Gastrocnemius medialis (tissue), 4 donors: ENCODE measurements around the gene CACNA1G. TPM values are rescaled to one million over a fixed set of nuclear protein-coding genes. Genes with fewer than 3 reads are reported as not detected.

Experiments used
- ATAC-seq, 2 donors: fragments of 150-250 bp; one replicate each; pipeline ENCODE4 v1.9.1; 2016
- DNase-seq, 2 donors: peaks; one replicate each; pipeline ENCODE4 v3.0.0-alpha.2; 2019
- H3K27ac ChIP-seq, 4 donors: fragments of 200-600 bp; sonication (generic); 1 replicate in 1 of 4; 2 replicates in 3 of 4; pipeline ENCODE4 v1.5.1; 2016 to 2018; ENCODE audit warnings: mild to moderate bottlenecking in 2 of 4, moderate library complexity in 1 of 4
- H3K27me3 ChIP-seq, 3 donors: fragments of 200-600 bp; sonication (generic) in 2 of 3; 1 replicate in 1 of 3; 2 replicates in 2 of 3; pipeline versions ENCODE4 v1.5.1 to v1.6.0; 2016 to 2019; ENCODE audit warnings: mild to moderate bottlenecking in 1 of 3, moderate library complexity in 1 of 3
- H3K36me3 ChIP-seq, 2 donors: fragments of 200-600 bp; sonication (generic) in 1 of 2; one replicate each; pipeline ENCODE4 v1.5.1; 2017 to 2018
- H3K4me1 ChIP-seq, 2 donors: fragments of 200-600 bp; sonication (generic) in 1 of 2; one replicate each; pipeline ENCODE4 v1.5.1; 2016 to 2017; ENCODE audit warnings: mild to moderate bottlenecking in 2 of 2
- H3K4me3 ChIP-seq, 4 donors: fragments of 200-600 bp; sonication (generic) in 3 of 4; 1 replicate in 1 of 4; 2 replicates in 3 of 4; pipeline ENCODE4 v1.5.1; 2016 to 2019; ENCODE audit warnings: mild to moderate bottlenecking in 2 of 4
- H3K9me3 ChIP-seq, 3 donors: fragments of 200-600 bp; sonication (generic) in 2 of 3; 1 replicate in 1 of 3; 2 replicates in 2 of 3; pipeline ENCODE4 v1.5.1; 2016 to 2019
- CTCF ChIP-seq, 5 experiments: fragments of 450-650 bp in 3 of 5; fragments of 200-600 bp in 2 of 5; sonication (generic) in 2 of 5; IDR thresholded peaks in 4 of 5; conservative IDR thresholded peaks in 1 of 5; 1 replicate in 4 of 5; 2 replicates in 1 of 5; pipeline ENCODE4 v1.5.1; 2016 to 2019; ENCODE audit warnings: antibody characterized with exemption in 5 of 5, mild to moderate bottlenecking in 3 of 5, moderate library complexity in 3 of 5
- POLR2A ChIP-seq, 2 donors: fragments of 450-650 bp; IDR thresholded peaks; one replicate each; pipeline ENCODE4 v1.6.1; 2017; ENCODE audit warnings: antibody characterized with exemption in 2 of 2, mild to moderate bottlenecking in 2 of 2, moderate library complexity in 2 of 2
- in situ Hi-C, 4 donors: fragments of 200-750 bp; cut with MboI; loops; one replicate each; pipeline versions ENCODE4 v1.15.0 to v1.8.0; 2017; ENCODE audit warnings: low sequenced_read_pairs in 4 of 4
- intact Hi-C: fragments of 100-400 bp; cut with DNase I; formaldehyde crosslinking; loops from one replicate; pipeline ENCODE4 v1.15.1; 2023; ENCODE audit warnings: low total_unique reads
- total RNA-seq, 4 donors: library from RNA; depleted of rRNA; stranded (reverse); fragments of >200 nt; gene quantifications; one replicate each; pipeline versions ENCODE4 v1.1.0 to v1.2.3, GENCODE V29; 2016

The CACNA1G gene
- total RNA-seq, 4 donors from 2014 or later = 0.09 to 0.10 TPM; not detected in 2

- H3K4me1 ChIP-seq = peaks cover 8 to 20% of the 10 kb centered on the region in 2 donors
- in situ Hi-C loops = loop anchor here in 2 of 4 donors (25.0 kb wide), 2 partner anchors 106 to 306 kb away; partner anchors contain the start of genes ABCC3 (in 1 of the 2) and WFIKKN2 (in 1 of the 2)
- DNase-seq (no peak), ATAC-seq (no peak)
- intact Hi-C loops = no loop called here
- H3K27me3 ChIP-seq = peaks cover 14 to 25% (median 23%) of the 10 kb centered on the region in 3 donors
- no peak overlapping the region for H3K4me3 ChIP-seq
- no peak overlapping the region for H3K27ac ChIP-seq
- H3K36me3 ChIP-seq = no peaks in the 10 kb centered on the region
- TF ChIP-seq POLR2A (IDR thresholded peaks at IDR 0.05) (no peak), CTCF (IDR thresholded peaks at IDR 0.05 in 4 of 5, conservative IDR thresholded peaks at IDR 0.05 in 1 of 5) (no peak)
- H3K9me3 ChIP-seq = no peaks in the 10 kb centered on the region
Measured at GRCh38 chr17:50531428-50532025, 29.0 kb upstream of the CACNA1G start.

- Histone ChIP-seq H3K4me3 (no peak within 1 kb of the TSS), H3K4me1 (peaks cover 8 to 20% of the 10 kb centered on the region in 2 donors), H3K27me3 (peaks cover 14 to 25% (median 23%) of the 10 kb centered on the region in 3 donors), H3K36me3 (no peaks in the 10 kb centered on the region), H3K27ac (no peak within 1 kb of the TSS), H3K9me3 (no peaks in the 10 kb centered on the region)
- intact Hi-C loops (no loop called here), in situ Hi-C loops (loop anchor here in 2 of 4 donors (25.0 kb wide), 2 partner anchors 105 to 305 kb away; partner anchors contain the start of genes ABCC3 (in 1 of the 2) and WFIKKN2 (in 1 of the 2))
- ATAC-seq = no peak
- no peak for TF ChIP-seq POLR2A (IDR thresholded peaks at IDR 0.05)
- no peak for TF ChIP-seq CTCF (IDR thresholded peaks at IDR 0.05 in 4 of 5, conservative IDR thresholded peaks at IDR 0.05 in 1 of 5)
- DNase-seq = no peak
Measured at GRCh38 chr17:50532452-50533024, 28.0 kb upstream of the CACNA1G start, which contains the start of gene EPN3. TSS of gene EPN3 (plus strand) at chr17:50532735. CDS start at chr17:50536557, 3,822 bp downstream.

GRCh38 chr17:50533185-50533584, 27.3 kb upstream of the CACNA1G start:
- in situ Hi-C loops = loop anchor here in 2 of 4 donors (25.0 kb wide), 2 partner anchors 104 to 304 kb away; partner anchors contain the start of genes ABCC3 (in 1 of the 2) and WFIKKN2 (in 1 of the 2)
- intact Hi-C loops = no loop called here
- no peak for TF ChIP-seq CTCF (IDR thresholded peaks at IDR 0.05 in 4 of 5, conservative IDR thresholded peaks at IDR 0.05 in 1 of 5)
- no peak for TF ChIP-seq POLR2A (IDR thresholded peaks at IDR 0.05)
- H3K36me3 ChIP-seq = no peaks in the 10 kb centered on the region
- DNase-seq = no peak
- H3K4me3 ChIP-seq = no peak overlapping the region
- peaks cover 14 to 25% (median 23%) of the 10 kb centered on the region in 3 donors for H3K27me3 ChIP-seq
- no peak overlapping the region for H3K27ac ChIP-seq
- H3K9me3 ChIP-seq = no peaks in the 10 kb centered on the region
- peaks cover 8 to 20% of the 10 kb centered on the region in 2 donors for H3K4me1 ChIP-seq
- ATAC-seq = peak in 1 of 2 donors; percentile 15

GRCh38 chr17:50533720-50534148, 26.8 kb upstream of the CACNA1G start:
- H3K4me1 ChIP-seq = peaks cover 8 to 20% of the 10 kb centered on the region in 2 donors
- in situ Hi-C loops (loop anchor here in 2 of 4 donors (25.0 kb wide), 2 partner anchors 104 to 304 kb away; partner anchors contain the start of genes ABCC3 (in 1 of the 2) and WFIKKN2 (in 1 of the 2)), intact Hi-C loops (no loop called here)
- no peak for ATAC-seq
- no peaks in the 10 kb centered on the region for H3K36me3 ChIP-seq
- no peak overlapping the region for H3K27ac ChIP-seq
- no peak overlapping the region for H3K4me3 ChIP-seq
- TF ChIP-seq CTCF (IDR thresholded peaks at IDR 0.05 in 4 of 5, conservative IDR thresholded peaks at IDR 0.05 in 1 of 5) = no peak
- no peak for TF ChIP-seq POLR2A (IDR thresholded peaks at IDR 0.05)
- no peaks in the 10 kb centered on the region for H3K9me3 ChIP-seq
- no peak for DNase-seq
- H3K27me3 ChIP-seq = peaks cover 14 to 25% (median 23%) of the 10 kb centered on the region in 3 donors
